Activated naive CD8-positive, alpha-beta T cell treated with anti-CD3 and anti-CD28 coated beads, Interleukin-2, amount 50 U/mL, for 16 hours (primary cell): ENCODE results near the gene CELSR1.

Source experiments
- DNase-seq: peaks from one replicate; pipeline ENCODE4 v3.0.0-alpha.2; 2020; ENCODE audit warnings: low read depth, low spot score

Gene CELSR1

GRCh38 chr22:46448333-46448732 lies 89.1 kb downstream of the CELSR1 start:
- DNase-seq: no peak

- DNase-seq: no peak
These were observed 89.5 kb downstream of the CELSR1 start for GRCh38 chr22:46447906-46448305.

- no peak for DNase-seq
These were observed 90.6 kb downstream of the CELSR1 start for GRCh38 chr22:46446799-46447198.

- DNase-seq: no peak
These were observed 91.5 kb downstream of the CELSR1 start for GRCh38 chr22:46445771-46446420.

- no peak for DNase-seq
These were observed 93.0 kb downstream of the CELSR1 start for GRCh38 chr22:46444390-46444854.

- no peak for DNase-seq
These were observed 93.5 kb downstream of the CELSR1 start for GRCh38 chr22:46443850-46444389.

GRCh38 chr22:46442217-46442853 lies 95.1 kb downstream of the CELSR1 start:
- DNase-seq: no peak

GRCh38 chr22:46439576-46440465 lies 97.6 kb downstream of the CELSR1 start:
- no peak for DNase-seq

- DNase-seq: no peak
These were observed 98.3 kb downstream of the CELSR1 start for GRCh38 chr22:46439111-46439510.

- DNase-seq: no peak
These were observed 99.6 kb downstream of the CELSR1 start for GRCh38 chr22:46437671-46438440.

GRCh38 chr22:46436595-46437175 lies 100.7 kb downstream of the CELSR1 start:
- no peak for DNase-seq

GRCh38 chr22:46433318-46433717 lies 104.1 kb downstream of the CELSR1 start:
- DNase-seq: no peak

GRCh38 chr22:46432164-46433068 lies 105.0 kb downstream of the CELSR1 start:
- DNase-seq: peak; percentile 16

- no peak for DNase-seq
These were observed 106.2 kb downstream of the CELSR1 start for GRCh38 chr22:46430961-46431838.

- no peak for DNase-seq
These were observed 108.0 kb downstream of the CELSR1 start for GRCh38 chr22:46429325-46429853.

- DNase-seq: no peak
These were observed 108.7 kb downstream of the CELSR1 start for GRCh38 chr22:46428602-46429324.

GRCh38 chr22:46428171-46428570 lies 109.2 kb downstream of the CELSR1 start:
- no peak for DNase-seq

GRCh38 chr22:46425016-46425415 lies 112.4 kb downstream of the CELSR1 start:
- no peak for DNase-seq
